ENCODE measurements around the gene CASP8.

Gene CASP8

DNA sequence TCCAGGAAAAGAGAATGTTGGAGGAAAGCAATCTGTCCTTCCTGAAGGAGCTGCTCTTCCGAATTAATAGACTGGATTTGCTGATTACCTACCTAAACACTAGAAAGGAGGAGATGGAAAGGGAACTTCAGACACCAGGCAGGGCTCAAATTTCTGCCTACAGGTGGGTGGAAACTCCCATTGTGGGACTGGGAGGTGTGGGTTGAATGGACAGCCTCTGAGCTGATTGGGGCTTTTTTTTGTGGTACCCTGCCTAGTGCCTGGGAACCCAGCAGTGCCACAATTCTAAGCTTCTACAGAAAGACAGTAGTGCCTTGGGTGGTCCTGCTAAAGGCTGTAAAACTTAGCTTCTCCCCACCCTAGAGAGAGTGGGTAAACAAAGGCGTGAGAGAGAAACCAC lies 6.3 kb downstream of the CASP8 start:
- DNase-seq (ENCODE audit: insufficient read length, low spot score): no peak
- TF ChIP-seq POLR2A (IDR thresholded peaks at IDR 0.05; ENCODE audit: low read depth, low read length) (no peak), PAX5 (IDR thresholded peaks at IDR 0.05; ENCODE audit: insufficient read depth, low read length, severe bottlenecking) (no peak), TAF1 (IDR thresholded peaks at IDR 0.05; ENCODE audit: low read depth, low read length) (no peak), POU2F2 (IDR thresholded peaks at IDR 0.05; ENCODE audit: low read depth, low read length) (no peak), SPI1 (IDR thresholded peaks at IDR 0.05; ENCODE audit: low read depth, low read length) (no peak), POLR2AphosphoS5 (IDR thresholded peaks at IDR 0.05; ENCODE audit: low read depth, low read length) (no peak)
- no peak for FAIRE-seq

- TF ChIP-seq TAF1 (IDR thresholded peaks at IDR 0.05; ENCODE audit: low read depth, low read length): no peak
- FAIRE-seq (no peak), DNase-seq (ENCODE audit: insufficient read length, low spot score) (no peak)
Observed at GRCh38 chr2:201267278-201268030, 7.1 kb downstream of the CASP8 start.

DNA sequence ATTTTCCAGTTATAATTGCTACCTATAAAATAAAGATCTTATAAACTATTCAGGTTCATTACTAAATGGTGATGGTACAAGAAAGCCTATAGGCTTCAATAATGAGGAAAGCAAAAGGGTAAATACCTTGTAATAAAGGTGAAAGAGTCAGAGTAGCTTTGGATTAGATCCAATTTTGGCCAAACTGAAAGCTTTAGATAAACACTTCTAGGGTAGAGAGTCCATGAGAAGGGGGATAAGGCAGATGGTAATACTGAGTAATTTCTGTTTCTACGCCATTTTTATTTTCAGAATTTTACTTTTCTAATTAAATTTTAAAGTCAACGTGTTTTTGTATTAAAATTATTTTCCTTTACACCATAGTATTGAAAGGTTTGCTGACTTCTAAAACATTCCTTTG lies 9.4 kb downstream of the CASP8 start:
- FAIRE-seq (no peak), DNase-seq (ENCODE audit: insufficient read length, low spot score) (no peak)
- TF ChIP-seq POU2F2 (IDR thresholded peaks at IDR 0.05; ENCODE audit: low read depth, low read length): no peak
- TF ChIP-seq PAX5 (IDR thresholded peaks at IDR 0.05; ENCODE audit: insufficient read depth, low read length, severe bottlenecking): no peak
- TF ChIP-seq POLR2AphosphoS5 (IDR thresholded peaks at IDR 0.05; ENCODE audit: low read depth, low read length): no peak
- no peak for TF ChIP-seq POLR2A (IDR thresholded peaks at IDR 0.05; ENCODE audit: low read depth, low read length)
- TF ChIP-seq SPI1 (IDR thresholded peaks at IDR 0.05; ENCODE audit: low read depth, low read length): no peak
- TF ChIP-seq TAF1 (IDR thresholded peaks at IDR 0.05; ENCODE audit: low read depth, low read length): no peak

GRCh38 chr2:201270293-201271001 lies 10.1 kb downstream of the CASP8 start:
- DNase-seq (ENCODE audit: insufficient read length, low spot score): no peak
- no peak for TF ChIP-seq TAF1 (IDR thresholded peaks at IDR 0.05; ENCODE audit: low read depth, low read length)
- no peak for TF ChIP-seq POLR2AphosphoS5 (IDR thresholded peaks at IDR 0.05; ENCODE audit: low read depth, low read length)
- no peak for TF ChIP-seq PAX5 (IDR thresholded peaks at IDR 0.05; ENCODE audit: insufficient read depth, low read length, severe bottlenecking)
- TF ChIP-seq POU2F2 (IDR thresholded peaks at IDR 0.05; ENCODE audit: low read depth, low read length): no peak
- no peak for TF ChIP-seq SPI1 (IDR thresholded peaks at IDR 0.05; ENCODE audit: low read depth, low read length)
- no peak for TF ChIP-seq POLR2A (IDR thresholded peaks at IDR 0.05; ENCODE audit: low read depth, low read length)
- no peak for FAIRE-seq

DNA sequence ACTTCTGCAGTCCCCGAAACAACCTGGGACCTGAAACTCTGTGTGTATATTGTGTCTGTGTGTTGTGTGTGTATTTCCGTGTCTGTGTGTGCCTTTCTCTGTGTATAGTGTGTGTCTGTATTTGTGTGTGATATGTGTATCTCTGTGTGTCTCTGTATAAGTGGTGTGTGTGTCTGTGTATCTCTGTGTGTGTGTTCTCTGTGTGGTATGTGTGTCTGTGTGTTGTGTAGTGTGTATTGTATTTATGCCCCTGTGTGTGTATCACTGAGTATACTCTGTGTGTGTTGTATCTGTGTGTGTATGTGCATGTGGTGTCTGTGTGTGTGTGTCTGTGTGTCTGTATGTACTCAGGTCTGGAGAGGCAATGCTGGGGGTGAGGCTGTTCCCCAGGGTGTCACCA lies 11.6 kb downstream of the CASP8 start:
- peak; percentile 89 for FAIRE-seq
- DNase-seq (ENCODE audit: insufficient read length, low spot score): no peak
- no peak for TF ChIP-seq POLR2A (IDR thresholded peaks at IDR 0.05; ENCODE audit: low read depth, low read length)
- TF ChIP-seq TAF1 (IDR thresholded peaks at IDR 0.05; ENCODE audit: low read depth, low read length): no peak
- TF ChIP-seq PAX5 (IDR thresholded peaks at IDR 0.05; ENCODE audit: insufficient read depth, low read length, severe bottlenecking): no peak
- TF ChIP-seq POU2F2 (IDR thresholded peaks at IDR 0.05; ENCODE audit: low read depth, low read length): no peak
- TF ChIP-seq POLR2AphosphoS5 (IDR thresholded peaks at IDR 0.05; ENCODE audit: low read depth, low read length): no peak
- TF ChIP-seq SPI1 (IDR thresholded peaks at IDR 0.05; ENCODE audit: low read depth, low read length): no peak

DNA sequence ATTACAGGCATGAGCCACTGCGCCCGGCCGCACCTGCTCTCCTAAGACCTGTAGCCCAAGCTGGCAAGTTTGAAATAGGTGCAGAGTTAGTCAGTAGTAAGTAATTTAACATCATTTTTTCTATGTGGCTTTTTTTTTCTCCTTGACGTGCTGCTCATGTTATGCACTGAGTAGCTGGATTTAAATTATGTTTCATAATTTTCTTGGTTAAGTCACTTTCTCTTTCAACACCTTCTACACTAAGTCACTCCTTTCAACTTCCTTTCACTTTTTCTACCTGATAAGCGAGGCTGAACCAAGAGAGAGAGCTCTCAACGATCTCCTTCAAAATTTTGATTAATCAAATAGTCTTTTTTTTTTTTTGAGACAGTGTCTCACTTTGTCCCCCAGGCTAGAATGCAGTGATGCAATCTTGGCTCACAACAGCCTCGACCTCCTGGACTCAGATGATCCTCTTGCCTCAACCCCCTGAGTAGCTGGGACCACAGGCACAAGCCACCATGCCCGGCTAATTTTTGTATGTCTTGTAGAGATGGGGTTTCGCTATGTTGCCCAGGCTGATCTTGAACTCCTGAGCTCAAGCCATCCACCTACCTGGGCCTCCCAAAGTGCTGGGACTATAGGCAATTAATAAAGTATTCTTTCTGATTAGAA lies 13.1 kb downstream of the CASP8 start:
- DNase-seq (ENCODE audit: insufficient read length, low spot score) (no peak), FAIRE-seq (no peak)
- TF ChIP-seq TAF1 (IDR thresholded peaks at IDR 0.05; ENCODE audit: low read depth, low read length) (no peak), SPI1 (IDR thresholded peaks at IDR 0.05; ENCODE audit: low read depth, low read length) (no peak), POU2F2 (IDR thresholded peaks at IDR 0.05; ENCODE audit: low read depth, low read length) (no peak), POLR2AphosphoS5 (IDR thresholded peaks at IDR 0.05; ENCODE audit: low read depth, low read length) (no peak), POLR2A (IDR thresholded peaks at IDR 0.05; ENCODE audit: low read depth, low read length) (no peak), PAX5 (IDR thresholded peaks at IDR 0.05; ENCODE audit: insufficient read depth, low read length, severe bottlenecking) (no peak)

DNA sequence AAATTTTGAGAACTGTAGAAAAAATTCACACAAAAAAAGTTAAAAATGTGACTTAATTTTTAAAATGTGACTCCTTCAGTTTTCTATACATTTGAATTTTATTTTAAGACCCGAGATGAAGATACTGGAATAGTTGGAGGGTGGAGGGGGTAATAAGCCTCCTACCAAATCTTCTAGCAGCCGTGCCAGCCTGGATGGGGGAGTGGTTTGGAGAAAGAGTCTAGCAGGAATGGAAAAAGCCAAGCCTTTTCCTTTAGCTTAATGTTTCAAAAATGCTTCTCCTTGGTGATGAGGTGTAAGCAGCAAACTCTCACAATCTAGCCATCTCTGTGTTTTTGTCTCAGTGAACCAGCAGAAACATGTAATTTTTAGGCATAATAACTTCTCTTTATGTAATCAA lies 14.7 kb downstream of the CASP8 start:
- DNase-seq (ENCODE audit: insufficient read length, low spot score) (no peak), FAIRE-seq (no peak)
- TF ChIP-seq TAF1 (IDR thresholded peaks at IDR 0.05; ENCODE audit: low read depth, low read length) (no peak), SPI1 (IDR thresholded peaks at IDR 0.05; ENCODE audit: low read depth, low read length) (no peak), POLR2A (IDR thresholded peaks at IDR 0.05; ENCODE audit: low read depth, low read length) (no peak), POLR2AphosphoS5 (IDR thresholded peaks at IDR 0.05; ENCODE audit: low read depth, low read length) (no peak), POU2F2 (IDR thresholded peaks at IDR 0.05; ENCODE audit: low read depth, low read length) (no peak), PAX5 (IDR thresholded peaks at IDR 0.05; ENCODE audit: insufficient read depth, low read length, severe bottlenecking) (no peak)

DNA sequence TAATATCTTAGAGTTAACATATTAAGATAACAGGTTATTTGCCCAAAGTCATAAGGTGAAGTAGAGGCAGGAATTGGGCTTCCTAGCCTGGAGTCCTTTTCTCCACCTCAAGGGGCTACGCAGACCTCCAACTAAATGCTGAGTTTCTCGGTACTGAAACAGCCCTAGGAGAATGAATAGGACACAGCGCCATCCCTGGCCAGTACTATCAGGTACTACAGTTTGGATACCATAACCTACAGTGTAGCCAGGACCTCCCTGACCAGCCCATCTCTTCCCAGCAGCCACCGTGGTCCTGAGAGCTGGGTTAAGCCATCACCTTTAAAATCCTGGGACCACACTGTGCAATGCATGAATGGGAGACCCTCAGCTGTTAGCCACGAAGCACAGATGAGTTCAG lies 15.7 kb downstream of the CASP8 start:
- TF ChIP-seq POLR2A (IDR thresholded peaks at IDR 0.05; ENCODE audit: low read depth, low read length): no peak
- TF ChIP-seq POLR2AphosphoS5 (IDR thresholded peaks at IDR 0.05; ENCODE audit: low read depth, low read length): no peak
- DNase-seq (ENCODE audit: insufficient read length, low spot score) (no peak), FAIRE-seq (no peak)

- DNase-seq (ENCODE audit: insufficient read length, low spot score) (no peak), FAIRE-seq (peak; percentile 5)
- TF ChIP-seq POLR2A (IDR thresholded peaks at IDR 0.05; ENCODE audit: low read depth, low read length): no peak
- TF ChIP-seq POLR2AphosphoS5 (IDR thresholded peaks at IDR 0.05; ENCODE audit: low read depth, low read length): no peak
- no peak for TF ChIP-seq SPI1 (IDR thresholded peaks at IDR 0.05; ENCODE audit: low read depth, low read length)
- TF ChIP-seq TAF1 (IDR thresholded peaks at IDR 0.05; ENCODE audit: low read depth, low read length): no peak
Observed at GRCh38 chr2:201276511-201276910, 16.2 kb downstream of the CASP8 start.

All from GM12891 (cell line).